ENCODE results near the gene ECE2.

DNA sequence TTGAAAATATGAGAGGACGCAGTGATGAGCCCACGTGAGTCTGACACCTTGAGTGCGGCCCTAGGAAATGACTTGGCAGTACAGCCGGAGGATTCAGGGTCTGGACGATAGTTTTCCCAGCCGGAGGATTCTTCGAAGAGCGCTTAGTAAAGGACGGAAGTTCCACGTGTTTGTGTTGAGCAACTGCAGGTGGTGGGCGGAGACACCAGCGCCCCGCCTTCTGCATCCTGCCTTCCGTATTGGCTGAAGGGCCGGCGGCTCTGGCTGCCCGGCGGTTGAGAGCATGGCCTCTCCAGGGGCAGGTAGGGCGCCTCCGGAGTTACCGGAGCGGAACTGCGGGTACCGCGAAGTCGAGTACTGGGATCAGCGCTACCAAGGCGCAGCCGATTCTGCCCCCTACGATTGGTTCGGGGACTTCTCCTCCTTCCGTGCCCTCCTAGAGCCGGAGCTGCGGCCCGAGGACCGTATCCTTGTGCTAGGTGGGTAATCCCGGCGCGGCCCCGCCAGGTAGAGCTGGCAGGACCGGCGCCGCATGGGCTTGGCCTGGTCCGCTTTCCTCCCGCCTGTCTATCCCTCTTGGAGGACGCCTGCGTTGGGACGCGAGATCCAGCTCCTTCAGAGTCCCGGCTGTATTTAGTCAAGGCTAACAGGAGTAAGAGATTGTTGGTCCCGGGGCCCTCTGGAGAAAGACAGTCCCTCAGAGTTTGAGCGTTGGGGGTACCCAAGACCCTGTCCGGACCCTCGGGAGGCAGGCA lies 26.2 kb upstream of the ECE2 start, which contains the start of gene EEF1AKMT4:
- TF ChIP-seq, protein P1, sequence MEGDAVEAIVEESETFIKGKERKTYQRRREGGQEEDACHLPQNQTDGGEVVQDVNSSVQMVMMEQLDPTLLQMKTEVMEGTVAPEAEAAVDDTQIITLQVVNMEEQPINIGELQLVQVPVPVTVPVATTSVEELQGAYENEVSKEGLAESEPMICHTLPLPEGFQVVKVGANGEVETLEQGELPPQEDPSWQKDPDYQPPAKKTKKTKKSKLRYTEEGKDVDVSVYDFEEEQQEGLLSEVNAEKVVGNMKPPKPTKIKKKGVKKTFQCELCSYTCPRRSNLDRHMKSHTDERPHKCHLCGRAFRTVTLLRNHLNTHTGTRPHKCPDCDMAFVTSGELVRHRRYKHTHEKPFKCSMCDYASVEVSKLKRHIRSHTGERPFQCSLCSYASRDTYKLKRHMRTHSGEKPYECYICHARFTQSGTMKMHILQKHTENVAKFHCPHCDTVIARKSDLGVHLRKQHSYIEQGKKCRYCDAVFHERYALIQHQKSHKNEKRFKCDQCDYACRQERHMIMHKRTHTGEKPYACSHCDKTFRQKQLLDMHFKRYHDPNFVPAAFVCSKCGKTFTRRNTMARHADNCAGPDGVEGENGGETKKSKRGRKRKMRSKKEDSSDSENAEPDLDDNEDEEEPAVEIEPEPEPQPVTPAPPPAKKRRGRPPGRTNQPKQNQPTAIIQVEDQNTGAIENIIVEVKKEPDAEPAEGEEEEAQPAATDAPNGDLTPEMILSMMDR (conservative IDR thresholded peaks at IDR 0.05) = no peak
- TF ChIP-seq ZFX (IDR thresholded peaks at IDR 0.05) = peak; percentile 89; the same call in 1 of the 2 replicates
